AG04450 (cell line): ENCODE data around the gene GUCA2B. TPM values are rescaled to one million over a fixed set of nuclear protein-coding genes. Genes with fewer than 3 reads are reported as not detected.

Source experiments
- CTCF ChIA-PET: fragments of 300-600, 350-600 bp; formaldehyde crosslinking; extraction: SDS; loops from one replicate; lab custom pipeline; 2022; ENCODE audit warnings: antibody characterized with exemption, inconsistent platforms; lab: Charles Lee
- POLR2A ChIA-PET: fragments of 350-600 bp; formaldehyde crosslinking; extraction: SDS; loops from one replicate; lab custom pipeline; 2021; ENCODE audit warnings: antibody characterized with exemption, inconsistent platforms; lab: Yijun Ruan, JAX
- DNase-seq: peaks from one replicate; pipeline ENCODE4 v3.0.0-alpha.2; 2011; ENCODE audit warnings: low read depth, low spot score
- H3K27ac ChIP-seq: one replicate; pipeline ENCODE4 v1.5.1; 2012; ENCODE audit warnings: low read depth, low read length, control low read depth
- H3K27me3 ChIP-seq: one replicate; pipeline ENCODE4 v1.6.0; 2012; ENCODE audit warnings: low read length; ENCODE audit not compliant: control insufficient read depth, insufficient read depth
- H3K4me3 ChIP-seq: 2 replicates; pipeline ENCODE4 v1.5.1; 2011; ENCODE audit warnings: mild to moderate bottlenecking, low read depth, low read length, control low read depth
- H3K9me3 ChIP-seq: 2 replicates; pipeline ENCODE4 v1.5.1; 2012; ENCODE audit warnings: low read length; ENCODE audit not compliant: control insufficient read depth, insufficient read depth
- polyA plus RNA-seq: library from polyadenylated mRNA; depleted of rRNA; stranded (reverse); fragments of >200 nt; gene quantifications from 2 replicates; pipeline ENCODE4 v1.2.3, GENCODE V29; 2011
- TF ChIP-seq, protein P1 (sequence below): IDR thresholded peaks from 2 replicates; pipeline ENCODE4 v1.5.1; 2011; ENCODE audit warnings: low read depth, low read length, control low read depth, inconsistent platforms

Gene GUCA2B
- polyA plus RNA-seq, 1 experiment: not detected

DNA sequence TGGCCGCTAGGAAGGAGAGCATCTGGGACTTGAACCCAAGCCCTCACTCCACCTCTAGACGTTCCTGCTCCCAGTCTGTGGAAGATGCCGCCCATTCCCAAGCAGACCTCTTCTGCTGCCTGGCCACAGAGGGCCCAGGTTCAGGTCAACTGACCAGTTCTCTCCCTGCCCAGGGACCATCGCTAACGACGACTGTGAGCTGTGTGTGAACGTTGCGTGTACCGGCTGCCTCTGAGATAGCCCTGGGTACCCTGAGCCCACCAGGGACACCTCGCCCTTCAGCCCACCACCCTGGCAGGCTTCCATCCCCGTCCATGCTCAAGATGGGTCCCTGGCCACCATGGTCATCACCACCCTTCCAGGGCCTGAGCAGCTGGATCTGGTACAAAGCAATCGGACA is 2.2 kb downstream of the GUCA2B start:
- H3K27ac ChIP-seq: no peak overlapping the region
- peaks cover 7% of the 10 kb centered on the region for H3K27me3 ChIP-seq
- no peak overlapping the region for H3K4me3 ChIP-seq
- H3K9me3 ChIP-seq: no peaks in the 10 kb centered on the region
- ChIA-PET CTCF (interaction anchor here (1.7 kb wide), 1 partner anchor 18 kb away, joined by 8 read pairs; no protein-coding TSS in a partner anchor), POLR2A (no interaction called here)
- no peak for DNase-seq
- TF ChIP-seq, protein P1, sequence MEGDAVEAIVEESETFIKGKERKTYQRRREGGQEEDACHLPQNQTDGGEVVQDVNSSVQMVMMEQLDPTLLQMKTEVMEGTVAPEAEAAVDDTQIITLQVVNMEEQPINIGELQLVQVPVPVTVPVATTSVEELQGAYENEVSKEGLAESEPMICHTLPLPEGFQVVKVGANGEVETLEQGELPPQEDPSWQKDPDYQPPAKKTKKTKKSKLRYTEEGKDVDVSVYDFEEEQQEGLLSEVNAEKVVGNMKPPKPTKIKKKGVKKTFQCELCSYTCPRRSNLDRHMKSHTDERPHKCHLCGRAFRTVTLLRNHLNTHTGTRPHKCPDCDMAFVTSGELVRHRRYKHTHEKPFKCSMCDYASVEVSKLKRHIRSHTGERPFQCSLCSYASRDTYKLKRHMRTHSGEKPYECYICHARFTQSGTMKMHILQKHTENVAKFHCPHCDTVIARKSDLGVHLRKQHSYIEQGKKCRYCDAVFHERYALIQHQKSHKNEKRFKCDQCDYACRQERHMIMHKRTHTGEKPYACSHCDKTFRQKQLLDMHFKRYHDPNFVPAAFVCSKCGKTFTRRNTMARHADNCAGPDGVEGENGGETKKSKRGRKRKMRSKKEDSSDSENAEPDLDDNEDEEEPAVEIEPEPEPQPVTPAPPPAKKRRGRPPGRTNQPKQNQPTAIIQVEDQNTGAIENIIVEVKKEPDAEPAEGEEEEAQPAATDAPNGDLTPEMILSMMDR: no peak

DNA sequence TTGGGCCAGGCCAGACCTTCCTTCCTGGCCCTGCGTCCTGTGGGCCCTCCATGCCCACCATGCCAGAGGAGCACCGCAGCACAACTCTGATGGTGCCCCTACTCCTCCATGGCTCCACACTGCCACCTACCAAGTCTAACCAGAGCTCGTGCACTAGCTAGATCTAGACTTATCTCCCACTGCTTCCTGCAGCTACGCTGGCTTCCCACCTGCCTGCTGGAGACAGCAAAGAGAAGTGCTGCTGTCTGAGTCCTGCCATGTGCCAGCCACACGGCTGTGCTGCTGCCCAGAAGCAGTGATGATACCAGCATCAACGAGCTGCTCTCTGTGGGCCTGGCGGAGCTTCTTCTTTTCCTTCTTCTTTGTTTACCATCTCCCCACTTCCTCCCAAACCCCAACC is 4.5 kb downstream of the GUCA2B start:
- TF ChIP-seq, protein P1: no peak
- Histone ChIP-seq H3K27me3 (peaks cover 11% of the 10 kb centered on the region), H3K4me3 (no peak overlapping the region), H3K9me3 (no peaks in the 10 kb centered on the region; the same call in none of the 2 replicates), H3K27ac (no peak overlapping the region)
- POLR2A ChIA-PET: no interaction called here
- CTCF ChIA-PET: interaction anchor here (1.0 kb wide), 1 partner anchor 16 kb away, joined by 5 read pairs; no protein-coding TSS in a partner anchor
- DNase-seq: no peak

DNA sequence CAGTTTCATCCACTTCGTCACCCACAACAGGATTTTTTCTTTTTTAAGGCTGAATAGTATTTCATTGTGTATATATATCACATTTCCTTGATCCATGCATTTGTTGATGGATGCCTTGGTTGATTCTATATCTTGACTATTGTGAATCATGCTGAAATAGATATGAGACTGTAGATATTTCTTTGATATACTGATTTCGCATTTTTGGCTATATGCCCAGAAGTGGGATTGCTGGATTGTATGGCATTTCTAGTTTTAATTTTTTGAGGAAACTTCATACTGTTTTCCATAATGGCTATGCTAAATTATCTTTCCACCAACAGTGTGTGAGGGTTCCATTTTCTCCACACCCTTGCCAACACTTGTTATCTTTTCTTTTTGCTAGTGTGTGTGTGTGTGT is 5.0 kb downstream of the GUCA2B start:
- Histone ChIP-seq H3K9me3 (no peaks in the 10 kb centered on the region; the same call in none of the 2 replicates), H3K4me3 (no peak overlapping the region), H3K27ac (no peak overlapping the region), H3K27me3 (peaks cover 13% of the 10 kb centered on the region)
- TF ChIP-seq, protein P1: no peak
- POLR2A ChIA-PET: no interaction called here
- DNase-seq: no peak
- CTCF ChIA-PET: interaction anchor here (1.0 kb wide), 1 partner anchor 16 kb away, joined by 5 read pairs; no protein-coding TSS in a partner anchor

DNA sequence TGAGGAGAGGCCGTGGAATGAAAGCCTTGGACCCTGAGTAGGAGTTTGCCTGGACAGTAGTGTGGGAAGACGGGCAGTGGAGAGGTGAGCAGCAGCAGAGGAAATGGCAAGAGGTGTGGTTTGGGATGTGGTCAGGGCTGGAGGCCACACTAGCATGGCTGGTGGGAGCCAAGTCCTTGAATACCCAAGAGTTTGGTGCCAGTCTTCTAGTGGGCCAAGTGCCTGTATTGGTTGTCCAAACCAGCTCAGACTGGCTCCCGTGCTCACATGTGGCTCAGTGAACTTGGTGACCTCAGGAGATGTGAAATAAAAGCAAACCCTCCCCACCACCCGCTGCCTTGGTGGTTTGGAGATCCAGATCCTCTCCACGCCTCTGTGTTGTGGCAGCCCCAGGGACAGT is 9.0 kb downstream of the GUCA2B start:
- POLR2A ChIA-PET: no interaction called here
- Histone ChIP-seq H3K9me3 (peaks cover 2% of the 10 kb centered on the region), H3K27me3 (peaks cover 15% of the 10 kb centered on the region), H3K27ac (no peak overlapping the region), H3K4me3 (no peak overlapping the region)
- DNase-seq: no peak
- TF ChIP-seq, protein P1: no peak
- CTCF ChIA-PET: interaction anchor here (4.6 kb wide), 1 partner anchor 12 kb away, joined by 35 read pairs; no protein-coding TSS in a partner anchor

DNA sequence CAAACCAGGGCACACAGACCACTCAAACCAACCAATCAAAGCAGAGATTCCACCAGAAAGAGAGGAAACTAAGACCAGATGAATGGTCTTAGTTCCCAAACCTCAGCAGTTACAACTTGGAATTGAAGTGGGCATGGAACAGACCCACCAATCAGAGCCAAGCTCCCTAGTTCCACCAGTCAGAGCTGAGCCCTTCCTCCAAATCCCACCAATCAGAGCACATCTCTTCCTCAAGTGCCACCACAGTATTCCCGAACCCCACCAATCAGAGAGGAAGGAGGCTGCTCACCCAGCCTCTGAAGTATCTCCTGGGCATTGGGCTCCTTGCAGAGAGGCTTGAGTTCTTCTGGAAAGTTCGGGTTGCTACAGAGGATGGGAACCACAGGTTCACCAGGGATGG is 9.9 kb downstream of the GUCA2B start:
- Histone ChIP-seq H3K27me3 (peaks cover 15% of the 10 kb centered on the region), H3K9me3 (peaks cover 2% of the 10 kb centered on the region), H3K27ac (no peak overlapping the region), H3K4me3 (no peak overlapping the region)
- ChIA-PET POLR2A (no interaction called here), CTCF (interaction anchor here (4.6 kb wide), 1 partner anchor 11 kb away, joined by 35 read pairs; no protein-coding TSS in a partner anchor)
- DNase-seq: no peak
- TF ChIP-seq, protein P1: no peak
